ENCODE data around the gene FCF1. TPM values are rescaled to one million over a fixed set of nuclear protein-coding genes. Genes with fewer than 3 reads are reported as not detected.

The FCF1 gene
- total RNA-seq, 1 donor from 2014 or later = 44.5 TPM

DNA sequence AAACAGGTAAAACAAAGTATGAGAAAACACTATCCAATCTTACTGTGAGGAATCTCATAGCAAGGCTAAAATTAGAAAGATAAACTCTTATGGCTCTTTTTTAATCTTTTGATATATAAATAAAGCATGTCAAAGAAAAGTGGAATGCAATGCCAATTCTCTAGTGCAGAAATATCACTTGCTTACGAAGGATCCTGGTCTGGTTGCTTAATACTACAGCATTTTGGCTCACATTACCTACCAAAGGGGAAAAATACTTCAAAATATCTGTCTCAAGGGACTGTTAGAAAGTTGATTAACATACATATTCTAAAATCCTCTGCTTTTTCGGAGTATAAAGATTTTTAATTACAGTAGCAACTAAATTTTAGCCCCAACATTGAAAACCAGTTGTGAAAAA is 21.5 kb upstream of the FCF1 start:
- H3K4me1 Mint-ChIP-seq = peaks cover under 1% of the 10 kb centered on the region
- no peak for DNase-seq (ENCODE audit: low spot score in 2 of 2, unreplicated experiment in 2 of 2)
- H3K27me3 Mint-ChIP-seq (ENCODE audit: low read depth) = no peaks in the 10 kb centered on the region
- no peak overlapping the region for H3K27ac Mint-ChIP-seq
- no peaks in the 10 kb centered on the region for H3K9me3 Mint-ChIP-seq
- no peak overlapping the region for H3K4me3 Mint-ChIP-seq
- H3K36me3 Mint-ChIP-seq = peaks cover 18% of the 10 kb centered on the region
- TF ChIP-seq, protein P1, sequence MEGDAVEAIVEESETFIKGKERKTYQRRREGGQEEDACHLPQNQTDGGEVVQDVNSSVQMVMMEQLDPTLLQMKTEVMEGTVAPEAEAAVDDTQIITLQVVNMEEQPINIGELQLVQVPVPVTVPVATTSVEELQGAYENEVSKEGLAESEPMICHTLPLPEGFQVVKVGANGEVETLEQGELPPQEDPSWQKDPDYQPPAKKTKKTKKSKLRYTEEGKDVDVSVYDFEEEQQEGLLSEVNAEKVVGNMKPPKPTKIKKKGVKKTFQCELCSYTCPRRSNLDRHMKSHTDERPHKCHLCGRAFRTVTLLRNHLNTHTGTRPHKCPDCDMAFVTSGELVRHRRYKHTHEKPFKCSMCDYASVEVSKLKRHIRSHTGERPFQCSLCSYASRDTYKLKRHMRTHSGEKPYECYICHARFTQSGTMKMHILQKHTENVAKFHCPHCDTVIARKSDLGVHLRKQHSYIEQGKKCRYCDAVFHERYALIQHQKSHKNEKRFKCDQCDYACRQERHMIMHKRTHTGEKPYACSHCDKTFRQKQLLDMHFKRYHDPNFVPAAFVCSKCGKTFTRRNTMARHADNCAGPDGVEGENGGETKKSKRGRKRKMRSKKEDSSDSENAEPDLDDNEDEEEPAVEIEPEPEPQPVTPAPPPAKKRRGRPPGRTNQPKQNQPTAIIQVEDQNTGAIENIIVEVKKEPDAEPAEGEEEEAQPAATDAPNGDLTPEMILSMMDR (IDR thresholded peaks at IDR 0.05; ENCODE audit: unreplicated experiment) = no peak

DNA sequence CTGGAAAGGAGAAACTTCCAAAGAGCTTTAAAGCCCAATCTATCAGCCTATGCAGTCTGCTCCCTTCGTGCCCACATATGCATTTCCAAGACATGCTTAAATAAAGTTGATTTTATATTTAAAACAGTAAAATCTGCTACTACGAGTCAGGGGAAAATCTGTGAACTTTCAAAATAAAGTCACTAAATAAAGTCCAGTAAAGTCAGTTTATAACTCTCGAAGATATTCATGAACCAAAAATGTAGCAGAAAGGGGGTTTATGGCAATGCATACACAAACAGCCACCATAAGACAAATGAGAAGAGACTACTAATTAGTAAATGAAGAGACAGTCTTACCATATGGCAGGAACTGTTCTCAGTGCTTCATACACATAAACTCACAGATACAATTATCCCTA is 19.8 kb upstream of the FCF1 start:
- DNase-seq (ENCODE audit: low spot score in 2 of 2, unreplicated experiment in 2 of 2) = no peak
- no peaks in the 10 kb centered on the region for H3K27me3 Mint-ChIP-seq (ENCODE audit: low read depth)
- H3K4me3 Mint-ChIP-seq = no peak overlapping the region
- peaks cover 18% of the 10 kb centered on the region for H3K36me3 Mint-ChIP-seq
- H3K4me1 Mint-ChIP-seq = no peaks in the 10 kb centered on the region
- H3K27ac Mint-ChIP-seq = no peak overlapping the region
- H3K9me3 Mint-ChIP-seq = no peaks in the 10 kb centered on the region
- TF ChIP-seq, protein P1 (IDR thresholded peaks at IDR 0.05; ENCODE audit: unreplicated experiment) = no peak

DNA sequence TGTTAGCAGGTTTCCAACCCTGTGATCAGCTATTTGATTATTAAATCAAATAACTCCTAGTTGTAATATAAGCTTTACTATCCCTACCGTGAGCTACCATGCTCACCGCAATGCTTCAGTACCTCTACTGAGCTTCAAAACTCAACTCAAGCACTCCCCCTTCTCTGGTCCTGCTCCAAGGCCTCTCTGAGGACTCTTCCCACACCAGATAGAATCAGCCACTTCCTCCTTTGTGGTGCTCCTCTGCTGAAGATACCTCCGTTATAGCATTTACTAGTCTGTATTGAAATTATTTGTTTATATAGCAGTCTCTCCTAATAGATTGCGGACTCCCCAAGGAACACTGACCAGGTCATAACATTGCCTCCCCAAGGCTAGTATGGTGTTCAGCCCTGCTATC is 17.5 kb upstream of the FCF1 start:
- Mint-ChIP-seq H3K9me3 (no peaks in the 10 kb centered on the region), H3K4me1 (no peaks in the 10 kb centered on the region), H3K4me3 (no peak overlapping the region), H3K36me3 (peaks cover 7% of the 10 kb centered on the region), H3K27ac (no peak overlapping the region), H3K27me3 (ENCODE audit: low read depth) (no peaks in the 10 kb centered on the region)
- DNase-seq (ENCODE audit: low spot score in 2 of 2, unreplicated experiment in 2 of 2) = no peak
- TF ChIP-seq, protein P1 (IDR thresholded peaks at IDR 0.05; ENCODE audit: unreplicated experiment) = no peak

DNA sequence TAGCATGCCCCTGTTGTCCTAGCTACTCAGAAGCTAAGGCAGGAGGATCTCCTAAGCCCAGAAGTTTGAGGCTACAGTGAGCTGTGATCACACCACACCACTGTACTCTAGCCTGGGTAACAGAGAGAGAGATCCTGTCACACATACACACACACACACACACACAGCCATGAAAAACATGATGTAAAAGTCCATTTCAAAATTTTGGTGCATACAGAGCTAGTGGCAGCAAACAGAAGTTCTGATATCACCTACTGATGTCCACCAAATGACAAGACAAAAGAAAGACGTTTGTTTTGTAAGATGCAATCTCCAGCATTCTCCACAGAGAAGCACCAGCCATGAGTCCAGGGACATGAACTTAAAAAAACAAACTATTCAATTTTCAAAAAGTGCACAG is 15.9 kb upstream of the FCF1 start:
- no peak overlapping the region for H3K4me3 Mint-ChIP-seq
- H3K9me3 Mint-ChIP-seq = peaks cover 11% of the 10 kb centered on the region
- peaks cover 14% of the 10 kb centered on the region for H3K36me3 Mint-ChIP-seq
- TF ChIP-seq, protein P1 (IDR thresholded peaks at IDR 0.05; ENCODE audit: unreplicated experiment) = no peak
- no peak for DNase-seq (ENCODE audit: low spot score in 2 of 2, unreplicated experiment in 2 of 2)
- H3K27me3 Mint-ChIP-seq (ENCODE audit: low read depth) = no peaks in the 10 kb centered on the region
- H3K27ac Mint-ChIP-seq = no peak overlapping the region
- H3K4me1 Mint-ChIP-seq = no peaks in the 10 kb centered on the region

DNA sequence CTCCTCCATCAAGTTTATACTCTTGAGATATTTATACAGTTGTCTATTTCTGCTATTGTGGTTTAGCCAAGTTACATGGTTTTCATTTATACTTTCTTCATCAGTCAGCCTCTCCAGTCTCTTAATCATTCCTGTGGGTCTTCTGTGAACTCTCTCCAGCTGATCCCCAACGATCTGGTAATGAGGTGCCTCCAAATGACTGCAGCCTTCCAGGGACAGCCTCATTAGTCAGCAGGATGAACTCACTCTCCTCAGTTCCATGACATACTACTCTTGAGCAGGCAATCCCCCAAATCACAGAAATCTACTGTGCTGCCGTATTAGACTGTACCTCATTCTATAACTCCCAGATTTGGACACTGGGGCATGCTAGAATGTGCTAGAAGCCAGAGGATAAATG is 15.4 kb upstream of the FCF1 start:
- TF ChIP-seq, protein P1 (IDR thresholded peaks at IDR 0.05; ENCODE audit: unreplicated experiment) = no peak
- no peak for DNase-seq (ENCODE audit: low spot score in 2 of 2, unreplicated experiment in 2 of 2)
- Mint-ChIP-seq H3K4me3 (no peak overlapping the region), H3K36me3 (peaks cover 17% of the 10 kb centered on the region), H3K27ac (no peak overlapping the region), H3K9me3 (peaks cover 12% of the 10 kb centered on the region), H3K27me3 (ENCODE audit: low read depth) (no peaks in the 10 kb centered on the region), H3K4me1 (no peaks in the 10 kb centered on the region)

DNA sequence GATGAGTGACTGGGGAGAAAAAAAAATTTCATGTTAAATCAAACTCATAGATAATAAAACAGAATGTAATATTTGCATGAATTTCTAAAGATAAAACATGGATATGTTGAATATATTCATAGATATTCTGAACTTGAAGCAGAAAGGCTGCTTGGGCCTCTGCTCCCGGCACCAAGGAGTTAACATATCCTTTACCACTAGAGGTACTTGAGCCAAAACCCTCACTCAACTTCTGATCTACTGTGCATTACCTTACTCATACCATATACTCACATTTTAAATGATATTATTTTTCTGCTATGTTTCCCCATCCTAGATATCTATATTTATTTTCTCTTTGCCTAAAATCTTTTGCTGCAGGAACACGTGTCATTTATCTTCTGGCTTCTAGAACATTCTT is 15.0 kb upstream of the FCF1 start:
- no peaks in the 10 kb centered on the region for H3K27me3 Mint-ChIP-seq (ENCODE audit: low read depth)
- no peaks in the 10 kb centered on the region for H3K4me1 Mint-ChIP-seq
- no peak overlapping the region for H3K27ac Mint-ChIP-seq
- DNase-seq (ENCODE audit: low spot score in 2 of 2, unreplicated experiment in 2 of 2) = no peak
- no peak overlapping the region for H3K4me3 Mint-ChIP-seq
- peaks cover 16% of the 10 kb centered on the region for H3K9me3 Mint-ChIP-seq
- peaks cover 21% of the 10 kb centered on the region for H3K36me3 Mint-ChIP-seq
- TF ChIP-seq, protein P1 (IDR thresholded peaks at IDR 0.05; ENCODE audit: unreplicated experiment) = no peak

Data from mesothelial cell of epicardium (in vitro differentiated cells).